GM06990 (cell line): ENCODE data around the gene POU2F2.
"Not testable (repeated sequence)": the region's sequence is repeated elsewhere in the genome, so short reads cannot be mapped to it uniquely, and the experiment has no call there.

ENCODE experiments used
- DNase-seq: peaks from one replicate; pipeline ENCODE4 v3.0.0-alpha.2; 2011; ENCODE audit not compliant: insufficient read length; ENCODE audit errors: extremely low read depth
- H3K27me3 ChIP-seq: replicated peaks from 2 replicates; pipeline ENCODE4 v1.6.0; 2011; ENCODE audit warnings: low read length; ENCODE audit not compliant: control insufficient read depth, insufficient read depth
- H3K36me3 ChIP-seq: 2 replicates; pipeline ENCODE4 v1.5.1; 2011; ENCODE audit warnings: low read length; ENCODE audit not compliant: control insufficient read depth, insufficient read depth
- H3K4me3 ChIP-seq: replicated peaks from 2 replicates; pipeline ENCODE4 v1.5.1; 2011; ENCODE audit warnings: low read depth, mild to moderate bottlenecking, control low read depth, low read length
- TF ChIP-seq, protein P1 (sequence below): IDR thresholded peaks from 2 replicates; pipeline ENCODE4 v1.5.1; 2011; ENCODE audit warnings: low read length, control low read depth, mild to moderate bottlenecking, inconsistent platforms; ENCODE audit not compliant: insufficient read depth, poor library complexity, severe bottlenecking

POU2F2 gene

GRCh38 chr19:42042455-42043170 lies 89.6 kb downstream of the POU2F2 start:
- no peak for DNase-seq
- TF ChIP-seq, protein P1, sequence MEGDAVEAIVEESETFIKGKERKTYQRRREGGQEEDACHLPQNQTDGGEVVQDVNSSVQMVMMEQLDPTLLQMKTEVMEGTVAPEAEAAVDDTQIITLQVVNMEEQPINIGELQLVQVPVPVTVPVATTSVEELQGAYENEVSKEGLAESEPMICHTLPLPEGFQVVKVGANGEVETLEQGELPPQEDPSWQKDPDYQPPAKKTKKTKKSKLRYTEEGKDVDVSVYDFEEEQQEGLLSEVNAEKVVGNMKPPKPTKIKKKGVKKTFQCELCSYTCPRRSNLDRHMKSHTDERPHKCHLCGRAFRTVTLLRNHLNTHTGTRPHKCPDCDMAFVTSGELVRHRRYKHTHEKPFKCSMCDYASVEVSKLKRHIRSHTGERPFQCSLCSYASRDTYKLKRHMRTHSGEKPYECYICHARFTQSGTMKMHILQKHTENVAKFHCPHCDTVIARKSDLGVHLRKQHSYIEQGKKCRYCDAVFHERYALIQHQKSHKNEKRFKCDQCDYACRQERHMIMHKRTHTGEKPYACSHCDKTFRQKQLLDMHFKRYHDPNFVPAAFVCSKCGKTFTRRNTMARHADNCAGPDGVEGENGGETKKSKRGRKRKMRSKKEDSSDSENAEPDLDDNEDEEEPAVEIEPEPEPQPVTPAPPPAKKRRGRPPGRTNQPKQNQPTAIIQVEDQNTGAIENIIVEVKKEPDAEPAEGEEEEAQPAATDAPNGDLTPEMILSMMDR, result no peak
- Histone ChIP-seq H3K36me3 (no peaks in the 10 kb centered on the region), H3K27me3 (no peaks in the 10 kb centered on the region; the same call in 1 of the 2 replicates), H3K4me3 (no peak overlapping the region)

DNA sequence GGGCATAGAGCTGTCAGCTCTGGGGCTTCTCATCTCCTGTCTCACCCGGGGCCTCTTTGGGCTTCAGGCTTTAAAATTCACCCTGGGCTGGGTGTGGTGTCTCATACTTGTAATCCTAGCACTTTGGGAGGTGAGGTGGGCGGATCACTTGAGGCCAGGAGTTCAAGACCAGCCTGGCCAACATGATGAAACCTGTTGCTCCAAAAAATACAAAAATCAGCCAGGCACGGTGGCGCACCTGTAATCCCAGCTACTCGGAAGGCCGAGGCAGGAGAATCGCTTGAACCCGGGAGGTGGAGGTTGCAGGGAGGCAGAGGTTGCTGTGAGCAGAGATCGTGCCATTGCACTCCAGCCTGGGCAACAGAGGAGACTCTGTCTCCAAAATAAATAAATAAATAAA lies 91.8 kb downstream of the POU2F2 start:
- DNase-seq, result not testable (repeated sequence)

GRCh38 chr19:42040031-42040430 lies 92.2 kb downstream of the POU2F2 start:
- H3K27me3 ChIP-seq, result no peaks in the 10 kb centered on the region; the same call in 1 of the 2 replicates
- TF ChIP-seq, protein P1, result no peak
- H3K4me3 ChIP-seq, result no peak overlapping the region
- DNase-seq, result no peak
- H3K36me3 ChIP-seq, result no peaks in the 10 kb centered on the region

More for the DNA sequence above, 91.8 kb downstream of the POU2F2 start:
- not testable (repeated sequence) for H3K4me3 ChIP-seq, H3K27me3 ChIP-seq, H3K36me3 ChIP-seq

- H3K4me3 ChIP-seq, result no peak overlapping the region
- no peaks in the 10 kb centered on the region; the same call in 1 of the 2 replicates for H3K27me3 ChIP-seq
- H3K36me3 ChIP-seq, result no peaks in the 10 kb centered on the region
- TF ChIP-seq, protein P1, result no peak
- no peak for DNase-seq
These were observed 93.6 kb downstream of the POU2F2 start for GRCh38 chr19:42038666-42039065.

- no peak for DNase-seq
These were observed 94.6 kb downstream of the POU2F2 start for GRCh38 chr19:42037649-42038048.

More at GRCh38 chr19:42037649-42038048, 94.6 kb downstream of the POU2F2 start:
- no peak overlapping the region for H3K4me3 ChIP-seq
- no peaks in the 10 kb centered on the region for H3K36me3 ChIP-seq
- TF ChIP-seq, protein P1, result no peak
- no peaks in the 10 kb centered on the region for H3K27me3 ChIP-seq
